ENCODE measurements around the gene BEND6.
A peak's percentile ranks its signal among the peaks of the same experiment; 100 is the strongest.

Gene BEND6

GRCh38 chr6:56984884-56985283 lies 30.0 kb downstream of the BEND6 start:
- Histone ChIP-seq H3K4me2 (ENCODE audit: low read depth, low read length, poor library complexity, severe bottlenecking) (peak overlapping the region; percentile 34), H3K27me3 (ENCODE audit: insufficient read depth, low read length, poor library complexity, severe bottlenecking) (no peaks in the 10 kb centered on the region), H3K36me3 (ENCODE audit: insufficient read depth, low read length) (no peaks in the 10 kb centered on the region), H3K79me2 (ENCODE audit: insufficient read depth, low read length) (no peaks in the 10 kb centered on the region), H3F3A (ENCODE audit: low read depth) (no peaks in the 10 kb centered on the region), H2AFZ (ENCODE audit: low read length) (no peak overlapping the region), H3K9ac (ENCODE audit: low read depth, low read length, poor library complexity, severe bottlenecking) (no peak overlapping the region), H3K4me3 (ENCODE audit: low read length, poor library complexity, severe bottlenecking) (no peak overlapping the region), H3K9me2 (replicated peaks; ENCODE audit: low read depth, low read length) (no peaks in the 10 kb centered on the region), H3K4me1 (ENCODE audit: insufficient read depth, low read length, poor library complexity, severe bottlenecking) (peaks cover 17% of the 10 kb centered on the region), H4K20me1 (ENCODE audit: insufficient read depth, low read length, poor library complexity, severe bottlenecking) (no peaks in the 10 kb centered on the region), H3K9me3 (ENCODE audit: insufficient read depth, low read depth, low read length) (no peaks in the 10 kb centered on the region)
- TF ChIP-seq CTCF (conservative IDR thresholded peaks at IDR 0.05; ENCODE audit: low read length), result no peak

- Histone ChIP-seq H4K20me1 (ENCODE audit: insufficient read depth, low read length, poor library complexity, severe bottlenecking) (no peaks in the 10 kb centered on the region), H3K9me3 (ENCODE audit: insufficient read depth, low read depth, low read length) (no peaks in the 10 kb centered on the region), H3K27me3 (ENCODE audit: insufficient read depth, low read length, poor library complexity, severe bottlenecking) (no peaks in the 10 kb centered on the region), H3K9me2 (replicated peaks; ENCODE audit: low read depth, low read length) (no peaks in the 10 kb centered on the region), H2AFZ (ENCODE audit: low read length) (no peak overlapping the region), H3F3A (ENCODE audit: low read depth) (no peaks in the 10 kb centered on the region), H3K36me3 (ENCODE audit: insufficient read depth, low read length) (no peaks in the 10 kb centered on the region), H3K4me2 (ENCODE audit: low read depth, low read length, poor library complexity, severe bottlenecking) (no peak overlapping the region), H3K4me1 (ENCODE audit: insufficient read depth, low read length, poor library complexity, severe bottlenecking) (peaks cover 17% of the 10 kb centered on the region), H3K9ac (ENCODE audit: low read depth, low read length, poor library complexity, severe bottlenecking) (no peak overlapping the region), H3K4me3 (ENCODE audit: low read length, poor library complexity, severe bottlenecking) (no peak overlapping the region), H3K79me2 (ENCODE audit: insufficient read depth, low read length) (no peaks in the 10 kb centered on the region)
- no peak for TF ChIP-seq CTCF (conservative IDR thresholded peaks at IDR 0.05; ENCODE audit: low read length)
- no peak for TF ChIP-seq EZH2phosphoT487 (IDR thresholded peaks at IDR 0.05; ENCODE audit: borderline replicate concordance)
Observed at GRCh38 chr6:56986611-56987010, 31.7 kb downstream of the BEND6 start.

- no peak overlapping the region for H2AFZ ChIP-seq (ENCODE audit: low read length)
- peaks cover 17% of the 10 kb centered on the region for H3K4me1 ChIP-seq (ENCODE audit: insufficient read depth, low read length, poor library complexity, severe bottlenecking)
- no peaks in the 10 kb centered on the region for H3K9me3 ChIP-seq (ENCODE audit: insufficient read depth, low read depth, low read length)
- no peaks in the 10 kb centered on the region for H3K27me3 ChIP-seq (ENCODE audit: insufficient read depth, low read length, poor library complexity, severe bottlenecking)
- no peaks in the 10 kb centered on the region for H3K79me2 ChIP-seq (ENCODE audit: insufficient read depth, low read length)
- H3K4me2 ChIP-seq (ENCODE audit: low read depth, low read length, poor library complexity, severe bottlenecking), result no peak overlapping the region
- H3K4me3 ChIP-seq (ENCODE audit: low read length, poor library complexity, severe bottlenecking), result no peak overlapping the region
- H4K20me1 ChIP-seq (ENCODE audit: insufficient read depth, low read length, poor library complexity, severe bottlenecking), result no peaks in the 10 kb centered on the region
- no peak overlapping the region for H3K9ac ChIP-seq (ENCODE audit: low read depth, low read length, poor library complexity, severe bottlenecking)
- H3K36me3 ChIP-seq (ENCODE audit: insufficient read depth, low read length), result no peaks in the 10 kb centered on the region
- no peaks in the 10 kb centered on the region for H3K9me2 ChIP-seq (replicated peaks; ENCODE audit: low read depth, low read length)
- TF ChIP-seq CTCF (conservative IDR thresholded peaks at IDR 0.05; ENCODE audit: low read length) (no peak), EZH2phosphoT487 (IDR thresholded peaks at IDR 0.05; ENCODE audit: borderline replicate concordance) (no peak)
- no peaks in the 10 kb centered on the region for H3F3A ChIP-seq (ENCODE audit: low read depth)
Observed at GRCh38 chr6:56988145-56988544, 33.2 kb downstream of the BEND6 start.
